Vagina (tissue), 2 donors: ENCODE measurements around the gene TMEM176A.

ENCODE experiments used
- POLR2AphosphoS5 ChIP-seq, 2 donors: sonication (generic); formaldehyde crosslinking; IDR thresholded peaks; one replicate each; pipeline ENCODE4 v1.9.0; 2017; ENCODE audit warnings: antibody characterized with exemption in 2 of 2, mild to moderate bottlenecking in 2 of 2, low read depth in 1 of 2; ENCODE audit not compliant: insufficient read depth in 1 of 2
- TF ChIP-seq, protein P1 (sequence below), 3 experiments: fragments of 450-650 bp in 2 of 3; fragments of 200-600 bp in 1 of 3; sonication (generic) in 1 of 3; IDR thresholded peaks; one replicate each; pipeline ENCODE4 v1.5.1; 2017 to 2019; ENCODE audit warnings: antibody characterized with exemption in 3 of 3, mild to moderate bottlenecking in 2 of 3, moderate library complexity in 2 of 3

DNA sequence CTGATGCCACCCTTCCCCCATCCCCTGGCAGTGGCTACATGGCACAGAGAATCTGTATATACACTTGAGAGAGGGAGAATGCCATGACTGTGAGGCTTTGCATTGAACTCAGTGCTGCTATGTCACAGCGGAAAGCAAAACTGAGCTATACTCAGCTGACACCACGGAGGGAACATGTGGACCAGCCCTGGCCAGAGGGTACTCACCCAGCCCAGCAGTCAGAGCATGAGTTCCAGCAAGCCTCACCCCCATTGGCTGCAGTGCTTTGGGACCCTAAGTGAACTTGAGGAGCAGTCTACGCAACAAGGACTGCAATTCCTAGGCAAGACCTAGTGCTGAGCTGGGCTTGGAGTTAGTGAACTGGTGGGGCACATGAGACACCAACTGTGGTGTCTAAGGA is 41.4 kb downstream of the TMEM176A start:
- TF ChIP-seq POLR2AphosphoS5 (IDR thresholded peaks at IDR 0.05; ENCODE audit: insufficient read depth in 1 of 2, low read depth in 1 of 2), result no peak
- TF ChIP-seq, protein P1, sequence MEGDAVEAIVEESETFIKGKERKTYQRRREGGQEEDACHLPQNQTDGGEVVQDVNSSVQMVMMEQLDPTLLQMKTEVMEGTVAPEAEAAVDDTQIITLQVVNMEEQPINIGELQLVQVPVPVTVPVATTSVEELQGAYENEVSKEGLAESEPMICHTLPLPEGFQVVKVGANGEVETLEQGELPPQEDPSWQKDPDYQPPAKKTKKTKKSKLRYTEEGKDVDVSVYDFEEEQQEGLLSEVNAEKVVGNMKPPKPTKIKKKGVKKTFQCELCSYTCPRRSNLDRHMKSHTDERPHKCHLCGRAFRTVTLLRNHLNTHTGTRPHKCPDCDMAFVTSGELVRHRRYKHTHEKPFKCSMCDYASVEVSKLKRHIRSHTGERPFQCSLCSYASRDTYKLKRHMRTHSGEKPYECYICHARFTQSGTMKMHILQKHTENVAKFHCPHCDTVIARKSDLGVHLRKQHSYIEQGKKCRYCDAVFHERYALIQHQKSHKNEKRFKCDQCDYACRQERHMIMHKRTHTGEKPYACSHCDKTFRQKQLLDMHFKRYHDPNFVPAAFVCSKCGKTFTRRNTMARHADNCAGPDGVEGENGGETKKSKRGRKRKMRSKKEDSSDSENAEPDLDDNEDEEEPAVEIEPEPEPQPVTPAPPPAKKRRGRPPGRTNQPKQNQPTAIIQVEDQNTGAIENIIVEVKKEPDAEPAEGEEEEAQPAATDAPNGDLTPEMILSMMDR (IDR thresholded peaks at IDR 0.05), result no peak
